Skeletal muscle satellite cell (primary cell): ENCODE data around the gene ENTPD8.

ENCODE experiments used
- H3K27me3 ChIP-seq: 2 replicates; pipeline ENCODE4 v1.7.0; 2013; ENCODE audit warnings: low read length; ENCODE audit not compliant: control insufficient read depth, insufficient read depth
- H3K36me3 ChIP-seq: 2 replicates; pipeline ENCODE4 v1.7.0; 2013; ENCODE audit warnings: mild to moderate bottlenecking, control low read depth, low read length; ENCODE audit not compliant: insufficient read depth
- H3K4me1 ChIP-seq: 2 replicates; pipeline ENCODE4 v1.7.0; 2013; ENCODE audit warnings: low read length; ENCODE audit not compliant: control insufficient read depth, insufficient read depth
- H3K4me2 ChIP-seq: 2 replicates; pipeline ENCODE4 v1.7.0; 2013; ENCODE audit warnings: mild to moderate bottlenecking, low read length
- H3K4me3 ChIP-seq: 2 replicates; pipeline ENCODE4 v1.7.0; 2013; ENCODE audit warnings: low read length
- H3K9ac ChIP-seq: 2 replicates; pipeline ENCODE4 v1.7.0; 2013; ENCODE audit warnings: mild to moderate bottlenecking, low read depth, low read length, moderate library complexity
- H3K9me3 ChIP-seq: replicated peaks from 2 replicates; pipeline ENCODE4 v1.7.0; 2013; ENCODE audit warnings: mild to moderate bottlenecking, control low read depth, low read length

ENTPD8 gene

GRCh38 chr9:137396634-137397367 is 44.4 kb downstream of the ENTPD8 start:
- H3K27me3 ChIP-seq = no peaks in the 10 kb centered on the region
- no peaks in the 10 kb centered on the region for H3K4me1 ChIP-seq
- no peak overlapping the region for H3K4me2 ChIP-seq
- no peak overlapping the region for H3K4me3 ChIP-seq
- no peak overlapping the region for H3K9ac ChIP-seq
- H3K9me3 ChIP-seq = no peaks in the 10 kb centered on the region
- H3K36me3 ChIP-seq = no peaks in the 10 kb centered on the region

- Histone ChIP-seq H3K36me3 (no peaks in the 10 kb centered on the region), H3K4me2 (no peak overlapping the region), H3K4me1 (peaks cover 2% of the 10 kb centered on the region), H3K4me3 (no peak overlapping the region), H3K9ac (no peak overlapping the region), H3K27me3 (no peaks in the 10 kb centered on the region), H3K9me3 (no peaks in the 10 kb centered on the region)
These were observed 44.9 kb downstream of the ENTPD8 start for GRCh38 chr9:137396227-137396626.

- no peak overlapping the region for H3K4me3 ChIP-seq
- H3K4me2 ChIP-seq = no peak overlapping the region
- no peak overlapping the region for H3K9ac ChIP-seq
- no peaks in the 10 kb centered on the region for H3K36me3 ChIP-seq
- H3K4me1 ChIP-seq = peaks cover 8% of the 10 kb centered on the region
- no peaks in the 10 kb centered on the region for H3K9me3 ChIP-seq
- no peaks in the 10 kb centered on the region for H3K27me3 ChIP-seq
These were observed 45.5 kb downstream of the ENTPD8 start for GRCh38 chr9:137395666-137396010.

GRCh38 chr9:137394866-137395665 is 46.1 kb downstream of the ENTPD8 start:
- Histone ChIP-seq H3K4me2 (no peak overlapping the region), H3K27me3 (no peaks in the 10 kb centered on the region), H3K9me3 (no peaks in the 10 kb centered on the region), H3K36me3 (no peaks in the 10 kb centered on the region), H3K4me1 (peaks cover 10% of the 10 kb centered on the region), H3K9ac (no peak overlapping the region), H3K4me3 (no peak overlapping the region)

- H3K9me3 ChIP-seq = no peaks in the 10 kb centered on the region
- no peak overlapping the region for H3K9ac ChIP-seq
- H3K4me3 ChIP-seq = no peak overlapping the region
- peaks cover 10% of the 10 kb centered on the region for H3K4me1 ChIP-seq
- H3K36me3 ChIP-seq = no peaks in the 10 kb centered on the region
- no peak overlapping the region for H3K4me2 ChIP-seq
- no peaks in the 10 kb centered on the region for H3K27me3 ChIP-seq
These were observed 47.7 kb downstream of the ENTPD8 start for GRCh38 chr9:137393176-137394150.

- H3K36me3 ChIP-seq = no peaks in the 10 kb centered on the region
These were observed 48.7 kb downstream of the ENTPD8 start for GRCh38 chr9:137392232-137393007.

GRCh38 chr9:137391411-137391754 is 49.8 kb downstream of the ENTPD8 start:
- no peaks in the 10 kb centered on the region for H3K9me3 ChIP-seq
- no peak overlapping the region for H3K9ac ChIP-seq
- H3K4me3 ChIP-seq = no peak overlapping the region
- H3K4me2 ChIP-seq = peak overlapping the region; percentile 56
- peaks cover 10% of the 10 kb centered on the region for H3K4me1 ChIP-seq
- no peaks in the 10 kb centered on the region for H3K27me3 ChIP-seq
- no peaks in the 10 kb centered on the region for H3K36me3 ChIP-seq

More at GRCh38 chr9:137392232-137393007, 48.7 kb downstream of the ENTPD8 start:
- H3K9ac ChIP-seq = no peak overlapping the region
- no peak overlapping the region for H3K4me3 ChIP-seq
- H3K4me2 ChIP-seq = no peak overlapping the region
- no peaks in the 10 kb centered on the region for H3K9me3 ChIP-seq
- peaks cover 10% of the 10 kb centered on the region for H3K4me1 ChIP-seq
- H3K27me3 ChIP-seq = no peaks in the 10 kb centered on the region

GRCh38 chr9:137390553-137391410 is 50.4 kb downstream of the ENTPD8 start:
- H3K27me3 ChIP-seq = no peaks in the 10 kb centered on the region
- no peaks in the 10 kb centered on the region for H3K9me3 ChIP-seq
- H3K9ac ChIP-seq = no peak overlapping the region
- H3K4me2 ChIP-seq = peak overlapping the region; percentile 56
- H3K4me3 ChIP-seq = no peak overlapping the region
- H3K4me1 ChIP-seq = peaks cover 10% of the 10 kb centered on the region
- no peaks in the 10 kb centered on the region for H3K36me3 ChIP-seq

GRCh38 chr9:137389428-137389746 is 51.8 kb downstream of the ENTPD8 start:
- no peaks in the 10 kb centered on the region for H3K36me3 ChIP-seq
- no peaks in the 10 kb centered on the region for H3K9me3 ChIP-seq
- no peak overlapping the region for H3K4me2 ChIP-seq
- no peak overlapping the region for H3K9ac ChIP-seq
- no peaks in the 10 kb centered on the region for H3K27me3 ChIP-seq
- no peak overlapping the region for H3K4me3 ChIP-seq
- peaks cover 10% of the 10 kb centered on the region for H3K4me1 ChIP-seq

GRCh38 chr9:137388589-137389427 is 52.3 kb downstream of the ENTPD8 start:
- Histone ChIP-seq H3K4me1 (peaks cover 10% of the 10 kb centered on the region), H3K4me3 (no peak overlapping the region), H3K9me3 (no peaks in the 10 kb centered on the region), H3K4me2 (no peak overlapping the region), H3K36me3 (no peaks in the 10 kb centered on the region), H3K9ac (no peak overlapping the region), H3K27me3 (no peaks in the 10 kb centered on the region)
